ELR (cell line): Measurements from ENCODE around the gene AUP1.

Experiments used
- DNase-seq: peaks from one replicate; pipeline ENCODE4 v3.0.0-alpha.2; 2015; ENCODE audit warnings: low read depth

The AUP1 gene

GRCh38 chr2:74535440-74535965, 6.0 kb upstream of the AUP1 start:
- DNase-seq, result no peak

- DNase-seq, result no peak
Observed at GRCh38 chr2:74534411-74534810, 4.9 kb upstream of the AUP1 start.

GRCh38 chr2:74533464-74533863, 4.0 kb upstream of the AUP1 start:
- no peak for DNase-seq

- peak; percentile 69 for DNase-seq
Observed at GRCh38 chr2:74532222-74532621, 2.7 kb upstream of the AUP1 start.

GRCh38 chr2:74531666-74532065, 2.2 kb upstream of the AUP1 start:
- no peak for DNase-seq

- DNase-seq, result peak; percentile 66
Observed at GRCh38 chr2:74530239-74531187, 1.0 kb upstream of the AUP1 start.

- peak; percentile 69 for DNase-seq
Observed at GRCh38 chr2:74528600-74529356, 728 bp downstream of the AUP1 start.

- DNase-seq, result no peak
Observed at GRCh38 chr2:74527741-74528140, 1.8 kb downstream of the AUP1 start.

GRCh38 chr2:74526649-74527230, 2.8 kb downstream of the AUP1 start:
- DNase-seq, result no peak

- peak; percentile 64 for DNase-seq
Observed at GRCh38 chr2:74525717-74526648, 3.5 kb downstream of the AUP1 start, which contains the start of gene DQX1. Gene DQX1 (minus strand): TSS chr2:74526231. CDS start chr2:74525729, 502 bp downstream.

- no peak for DNase-seq
Observed at GRCh38 chr2:74524955-74525716, 4.4 kb downstream of the AUP1 start.

- DNase-seq, result no peak
Observed at GRCh38 chr2:74524005-74524404, 5.5 kb downstream of the AUP1 start.

- DNase-seq, result no peak
Observed at GRCh38 chr2:74522516-74522915, 7.0 kb downstream of the AUP1 start.

GRCh38 chr2:74516650-74517049, 12.9 kb downstream of the AUP1 start:
- DNase-seq, result no peak

GRCh38 chr2:74515981-74516633, 13.4 kb downstream of the AUP1 start:
- no peak for DNase-seq

- no peak for DNase-seq
Observed at GRCh38 chr2:74515271-74515980, 14.1 kb downstream of the AUP1 start.

GRCh38 chr2:74514368-74515270, 14.9 kb downstream of the AUP1 start, which contains the start of gene TLX2:
Gene TLX2 (plus strand): TSS chr2:74514450. CDS start chr2:74514807, 357 bp downstream.
- no peak for DNase-seq
